ENCODE data around the gene IL16. TPM values are rescaled to one million over a fixed set of nuclear protein-coding genes. Genes with fewer than 3 reads are reported as not detected.

IL16 gene
- total RNA-seq, 1 experiment from 2014 or later: 0.81 TPM

DNA sequence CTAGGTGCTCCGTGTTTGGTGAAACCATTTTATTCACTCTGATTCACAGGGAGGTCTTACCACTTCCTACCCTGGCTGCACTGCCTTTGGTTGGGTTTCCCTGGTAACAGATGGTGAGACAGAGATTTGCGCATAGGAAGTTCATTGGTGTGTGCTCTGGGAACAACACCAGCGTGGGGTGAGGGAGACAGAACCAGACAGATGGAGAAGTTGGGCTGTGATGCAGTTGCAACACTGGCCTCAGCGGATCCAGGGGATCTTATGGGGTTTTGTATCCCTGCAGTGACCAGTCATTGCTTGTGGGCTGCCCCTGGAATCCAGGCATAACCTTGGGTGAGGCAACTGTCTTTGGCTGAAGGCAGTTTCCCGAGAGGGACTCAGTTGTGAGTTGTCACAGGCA, 12.5 kb upstream of the IL16 start:
- ChIA-PET POLR2A (no interaction called here), CTCF (interaction anchor here (1.6 kb wide), 1 partner anchor 82 kb away, joined by 4 read pairs; no protein-coding TSS in a partner anchor), RAD21 (ENCODE audit: low non-redundant PET in 1 of 2, low total read pairs in 2 of 2, uncharacterized antibody in 2 of 2, unreplicated experiment in 2 of 2) (no interaction called here)
- intact Hi-C loops (cut with micrococcal nuclease): no loop called here
- H3K4me3 ChIP-seq (replicated peaks in 1 of 2; ENCODE audit: low read depth in 1 of 2, low read length in 2 of 2): no peak overlapping the region
- no peaks in the 10 kb centered on the region for H4K20me1 ChIP-seq (ENCODE audit: insufficient read depth)
- TF ChIP-seq, protein P1, sequence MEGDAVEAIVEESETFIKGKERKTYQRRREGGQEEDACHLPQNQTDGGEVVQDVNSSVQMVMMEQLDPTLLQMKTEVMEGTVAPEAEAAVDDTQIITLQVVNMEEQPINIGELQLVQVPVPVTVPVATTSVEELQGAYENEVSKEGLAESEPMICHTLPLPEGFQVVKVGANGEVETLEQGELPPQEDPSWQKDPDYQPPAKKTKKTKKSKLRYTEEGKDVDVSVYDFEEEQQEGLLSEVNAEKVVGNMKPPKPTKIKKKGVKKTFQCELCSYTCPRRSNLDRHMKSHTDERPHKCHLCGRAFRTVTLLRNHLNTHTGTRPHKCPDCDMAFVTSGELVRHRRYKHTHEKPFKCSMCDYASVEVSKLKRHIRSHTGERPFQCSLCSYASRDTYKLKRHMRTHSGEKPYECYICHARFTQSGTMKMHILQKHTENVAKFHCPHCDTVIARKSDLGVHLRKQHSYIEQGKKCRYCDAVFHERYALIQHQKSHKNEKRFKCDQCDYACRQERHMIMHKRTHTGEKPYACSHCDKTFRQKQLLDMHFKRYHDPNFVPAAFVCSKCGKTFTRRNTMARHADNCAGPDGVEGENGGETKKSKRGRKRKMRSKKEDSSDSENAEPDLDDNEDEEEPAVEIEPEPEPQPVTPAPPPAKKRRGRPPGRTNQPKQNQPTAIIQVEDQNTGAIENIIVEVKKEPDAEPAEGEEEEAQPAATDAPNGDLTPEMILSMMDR (IDR thresholded peaks at IDR 0.05 in 2 of 3, conservative IDR thresholded peaks at IDR 0.05 in 1 of 3; ENCODE audit: borderline replicate concordance in 1 of 3, insufficient read depth in 1 of 3, low read depth in 2 of 3, low read length in 2 of 3): no peak
- TF ChIP-seq, protein P2, sequence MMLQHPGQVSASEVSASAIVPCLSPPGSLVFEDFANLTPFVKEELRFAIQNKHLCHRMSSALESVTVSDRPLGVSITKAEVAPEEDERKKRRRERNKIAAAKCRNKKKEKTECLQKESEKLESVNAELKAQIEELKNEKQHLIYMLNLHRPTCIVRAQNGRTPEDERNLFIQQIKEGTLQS (IDR thresholded peaks at IDR 0.05): no peak
- TF ChIP-seq CBX3 (IDR thresholded peaks at IDR 0.05; ENCODE audit: low read depth) (no peak), POLR2A (IDR thresholded peaks at IDR 0.05; ENCODE audit: borderline replicate concordance, extremely low read depth, insufficient read depth, insufficient read length) (no peak), YY1 (IDR thresholded peaks at IDR 0.05; ENCODE audit: extremely low read depth, insufficient replicate concordance, low read depth, low read length) (no peak), EZH2 (IDR thresholded peaks at IDR 0.05) (no peak)
- BruUV-seq (replicated peaks): no TSS peak
- no peaks in the 10 kb centered on the region for H3K36me3 ChIP-seq (ENCODE audit: control insufficient read depth in 1 of 2, insufficient read depth in 2 of 2, low read length in 2 of 2)
- H3K27me3 ChIP-seq (ENCODE audit: insufficient read depth, low read length): peaks cover 41% of the 10 kb centered on the region
- H3K79me2 ChIP-seq (ENCODE audit: insufficient read depth, low read length): no peaks in the 10 kb centered on the region
- H3K4me1 ChIP-seq (ENCODE audit: control insufficient read depth in 1 of 2, insufficient read depth in 2 of 2, low read length in 2 of 2): no peaks in the 10 kb centered on the region
- no peak overlapping the region for H3K27ac ChIP-seq (ENCODE audit: low read depth, low read length)
- no peak overlapping the region for H3K9ac ChIP-seq (ENCODE audit: low read length)
- no peaks in the 10 kb centered on the region for H3K9me2 ChIP-seq (ENCODE audit: insufficient read depth)
- DNase-seq (ENCODE audit: low read depth, low spot score) (no peak), ATAC-seq (no peak)
- no peaks in the 10 kb centered on the region for H3K9me3 ChIP-seq (ENCODE audit: control insufficient read depth in 1 of 2, insufficient read depth in 1 of 2, low read depth in 1 of 2, low read length in 2 of 2)
- no peak overlapping the region for H2AFZ ChIP-seq (ENCODE audit: low read depth, low read length, poor library complexity, severe bottlenecking)
- no peak overlapping the region for H3K4me2 ChIP-seq (ENCODE audit: low read length)

DNA sequence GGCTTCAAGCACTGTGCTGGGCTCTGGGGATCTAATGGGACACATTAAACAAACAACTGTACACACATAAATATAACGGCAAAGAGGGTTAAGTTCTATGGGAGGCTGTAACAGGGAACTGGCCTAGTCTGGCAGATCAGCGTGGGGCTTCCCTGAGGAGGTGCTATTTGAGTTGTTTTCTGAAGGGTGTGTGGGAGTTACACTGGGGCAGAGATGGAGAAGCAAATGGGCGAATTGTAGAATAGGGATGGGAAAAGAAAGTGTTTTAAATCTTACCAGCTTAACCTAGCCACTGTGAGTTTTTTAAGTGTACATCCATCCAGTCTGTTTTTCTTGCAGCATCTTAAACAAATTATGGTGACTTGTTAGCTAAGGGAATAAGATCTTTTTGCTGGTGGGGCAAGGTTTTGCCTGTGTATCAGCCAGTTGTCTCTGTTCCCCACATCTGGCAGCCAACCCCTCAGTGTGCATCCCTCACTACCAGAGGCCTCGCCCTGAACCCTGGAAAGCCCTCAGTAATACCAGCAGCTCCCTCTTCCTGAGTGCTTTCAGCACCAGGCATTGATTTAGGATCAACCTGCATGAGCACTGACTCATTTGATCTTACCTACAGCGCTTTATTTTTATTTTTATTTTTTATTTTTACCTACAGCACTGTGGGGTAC, 10.9 kb upstream of the IL16 start:
- Histone ChIP-seq H3K4me1 (ENCODE audit: control insufficient read depth in 1 of 2, insufficient read depth in 2 of 2, low read length in 2 of 2) (no peaks in the 10 kb centered on the region), H2AFZ (ENCODE audit: low read depth, low read length, poor library complexity, severe bottlenecking) (no peak overlapping the region), H3K27ac (ENCODE audit: low read depth, low read length) (no peak overlapping the region), H3K79me2 (ENCODE audit: insufficient read depth, low read length) (no peaks in the 10 kb centered on the region), H3K9me3 (ENCODE audit: control insufficient read depth in 1 of 2, insufficient read depth in 1 of 2, low read depth in 1 of 2, low read length in 2 of 2) (no peaks in the 10 kb centered on the region), H3K4me2 (ENCODE audit: low read length) (no peak overlapping the region), H3K27me3 (ENCODE audit: insufficient read depth, low read length) (peaks cover 36% of the 10 kb centered on the region), H4K20me1 (ENCODE audit: insufficient read depth) (no peaks in the 10 kb centered on the region), H3K9me2 (ENCODE audit: insufficient read depth) (no peaks in the 10 kb centered on the region), H3K9ac (ENCODE audit: low read length) (no peak overlapping the region), H3K4me3 (replicated peaks in 1 of 2; ENCODE audit: low read depth in 1 of 2, low read length in 2 of 2) (no peak overlapping the region), H3K36me3 (ENCODE audit: control insufficient read depth in 1 of 2, insufficient read depth in 2 of 2, low read length in 2 of 2) (no peaks in the 10 kb centered on the region)
- no TSS peak for BruUV-seq (replicated peaks)
- ChIA-PET POLR2A (no interaction called here), RAD21 (ENCODE audit: low non-redundant PET in 1 of 2, low total read pairs in 2 of 2, uncharacterized antibody in 2 of 2, unreplicated experiment in 2 of 2) (no interaction called here), CTCF (no interaction called here)
- intact Hi-C loops (cut with micrococcal nuclease): no loop called here
- no peak for DNase-seq (ENCODE audit: low read depth, low spot score)
- no peak for ATAC-seq
- TF ChIP-seq CBX3 (IDR thresholded peaks at IDR 0.05; ENCODE audit: low read depth): no peak
- TF ChIP-seq ZFX (IDR thresholded peaks at IDR 0.05): no peak
- TF ChIP-seq, protein P2 (IDR thresholded peaks at IDR 0.05): no peak
- TF ChIP-seq, protein P1 (IDR thresholded peaks at IDR 0.05 in 2 of 3, conservative IDR thresholded peaks at IDR 0.05 in 1 of 3; ENCODE audit: borderline replicate concordance in 1 of 3, insufficient read depth in 1 of 3, low read depth in 2 of 3, low read length in 2 of 3): no peak
- no peak for TF ChIP-seq JUND (IDR thresholded peaks at IDR 0.05)
- TF ChIP-seq, protein P3, sequence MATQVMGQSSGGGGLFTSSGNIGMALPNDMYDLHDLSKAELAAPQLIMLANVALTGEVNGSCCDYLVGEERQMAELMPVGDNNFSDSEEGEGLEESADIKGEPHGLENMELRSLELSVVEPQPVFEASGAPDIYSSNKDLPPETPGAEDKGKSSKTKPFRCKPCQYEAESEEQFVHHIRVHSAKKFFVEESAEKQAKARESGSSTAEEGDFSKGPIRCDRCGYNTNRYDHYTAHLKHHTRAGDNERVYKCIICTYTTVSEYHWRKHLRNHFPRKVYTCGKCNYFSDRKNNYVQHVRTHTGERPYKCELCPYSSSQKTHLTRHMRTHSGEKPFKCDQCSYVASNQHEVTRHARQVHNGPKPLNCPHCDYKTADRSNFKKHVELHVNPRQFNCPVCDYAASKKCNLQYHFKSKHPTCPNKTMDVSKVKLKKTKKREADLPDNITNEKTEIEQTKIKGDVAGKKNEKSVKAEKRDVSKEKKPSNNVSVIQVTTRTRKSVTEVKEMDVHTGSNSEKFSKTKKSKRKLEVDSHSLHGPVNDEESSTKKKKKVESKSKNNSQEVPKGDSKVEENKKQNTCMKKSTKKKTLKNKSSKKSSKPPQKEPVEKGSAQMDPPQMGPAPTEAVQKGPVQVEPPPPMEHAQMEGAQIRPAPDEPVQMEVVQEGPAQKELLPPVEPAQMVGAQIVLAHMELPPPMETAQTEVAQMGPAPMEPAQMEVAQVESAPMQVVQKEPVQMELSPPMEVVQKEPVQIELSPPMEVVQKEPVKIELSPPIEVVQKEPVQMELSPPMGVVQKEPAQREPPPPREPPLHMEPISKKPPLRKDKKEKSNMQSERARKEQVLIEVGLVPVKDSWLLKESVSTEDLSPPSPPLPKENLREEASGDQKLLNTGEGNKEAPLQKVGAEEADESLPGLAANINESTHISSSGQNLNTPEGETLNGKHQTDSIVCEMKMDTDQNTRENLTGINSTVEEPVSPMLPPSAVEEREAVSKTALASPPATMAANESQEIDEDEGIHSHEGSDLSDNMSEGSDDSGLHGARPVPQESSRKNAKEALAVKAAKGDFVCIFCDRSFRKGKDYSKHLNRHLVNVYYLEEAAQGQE (IDR thresholded peaks at IDR 0.05; ENCODE audit: low read depth): no peak
- TF ChIP-seq CEBPB (IDR thresholded peaks at IDR 0.05; ENCODE audit: low read depth): no peak

Measured in HCT116 (cell line).